K562 (cell line): Measurements from ENCODE around the gene CADM2. TPM values are rescaled to one million over a fixed set of nuclear protein-coding genes. Genes with fewer than 3 reads are reported as not detected.
A peak's percentile ranks its signal among the peaks of the same experiment; 100 is the strongest.

Experiments used
- ARID4B ChIP-seq: sonication (generic); formaldehyde crosslinking; IDR thresholded peaks from 2 replicates; pipeline ENCODE4 v1.8.0; 2022; ENCODE audit warnings: mild to moderate bottlenecking, missing genetic modification reagents
- CLOCK ChIP-seq: fragments of 250-450 bp; sonication (Bioruptor Pico); IDR thresholded peaks from 2 replicates; pipeline ENCODE4 v1.4.0; 2020; ENCODE audit warnings: mild to moderate bottlenecking, moderate library complexity, borderline replicate concordance
- FOXK2 ChIP-seq, 2 experiments: fragments of 450-650 bp; IDR thresholded peaks in 1 of 2; conservative IDR thresholded peaks in 1 of 2; 2 replicates each; pipeline ENCODE4 v1.6.1; 2016; ENCODE audit warnings: low read depth in 2 of 2, mild to moderate bottlenecking in 1 of 2
- PTRF ChIP-seq: fragments of 450-650 bp; IDR thresholded peaks from 2 replicates; pipeline ENCODE4 v1.6.1; 2016; ENCODE audit warnings: mild to moderate bottlenecking, missing genetic modification characterization, missing compliant biosample characterization
- RB1 ChIP-seq: fragments of 450-650 bp; IDR thresholded peaks from 2 replicates; pipeline ENCODE4 v1.6.1; 2017; ENCODE audit warnings: low read depth, mild to moderate bottlenecking
- SMC3 ChIP-seq: conservative IDR thresholded peaks from 2 replicates; pipeline ENCODE4 v1.6.1; 2011; ENCODE audit warnings: low read depth, low read length, improper control_type of control experiment; ENCODE audit not compliant: insufficient read depth
- ZNF140 ChIP-seq: fragments of 250-450 bp; sonication (Bioruptor Pico); IDR thresholded peaks from 2 replicates; pipeline ENCODE4 v1.8.0; 2021; ENCODE audit warnings: moderate library complexity, mild to moderate bottlenecking, inconsistent platforms
- ZNF551 ChIP-seq: fragments of 250-450 bp; sonication (Bioruptor Pico); IDR thresholded peaks from 2 replicates; pipeline ENCODE4 v1.5.0; 2021; ENCODE audit warnings: mild to moderate bottlenecking, moderate library complexity
- polyA plus RNA-seq, 8 experiments: library from polyadenylated mRNA; depleted of rRNA in 4 of 8; stranded (reverse) in 5 of 8; unstranded in 3 of 8; fragments of >200 nt; fragmentation: Nextera tagmentation in 2 of 8; fragmentation: Illumina TruSeq in 1 of 8; extraction: Ambion mirVana in 2 of 8; extraction: Trizol in 1 of 8; gene quantifications; 2 replicates each; pipeline versions ENCODE4 v1.2.1 to v1.2.3, GENCODE V29; 2011 to 2014; ENCODE audit warnings: inconsistent platforms in 1 of 8, missing spikeins in 1 of 8
- total RNA-seq, 7 experiments: library from RNA; depleted of rRNA in 6 of 7; stranded (reverse); fragments of >200 nt in 6 of 7; fragmentation: Illumina TruSeq in 2 of 7; extraction: Trizol in 2 of 7; gene quantifications; 2 replicates each; pipeline versions ENCODE4 v1.2.1 to v1.2.3, GENCODE V29; 2011 to 2021; ENCODE audit warnings: low replicate concordance in 1 of 7
- TF ChIP-seq, protein P1 (sequence below): fragments of 250-450 bp; sonication (Bioruptor Pico); IDR thresholded peaks from 2 replicates; pipeline ENCODE4 v1.5.0; 2021; ENCODE audit warnings: mild to moderate bottlenecking, borderline replicate concordance
- TF ChIP-seq, protein P2 (sequence below), 3 experiments: IDR thresholded peaks in 2 of 3; conservative IDR thresholded peaks in 1 of 3; 2 replicates each; pipeline ENCODE4 v1.5.1; 2011 to 2012; ENCODE audit warnings: low read length in 3 of 3, mild to moderate bottlenecking in 3 of 3, control low read depth in 2 of 3, improper control_type of control experiment in 1 of 3, inconsistent platforms in 1 of 3, low read depth in 1 of 3, mixed read lengths in 1 of 3, moderate library complexity in 1 of 3; ENCODE audit not compliant: insufficient read depth in 2 of 3
- TF ChIP-seq, protein P3 (sequence below): fragments of 250-450 bp; sonication (Bioruptor Pico); IDR thresholded peaks from 2 replicates; pipeline ENCODE4 v1.4.0; 2020; ENCODE audit warnings: mild to moderate bottlenecking, moderate library complexity

CADM2 gene
- total and polyA plus RNA-seq, 9 of the 15 experiments (the other 6 are each of a cell fraction or from before 2014, with no cell fraction given) = 0.11 to 3.2 (median 0.95) TPM

DNA sequence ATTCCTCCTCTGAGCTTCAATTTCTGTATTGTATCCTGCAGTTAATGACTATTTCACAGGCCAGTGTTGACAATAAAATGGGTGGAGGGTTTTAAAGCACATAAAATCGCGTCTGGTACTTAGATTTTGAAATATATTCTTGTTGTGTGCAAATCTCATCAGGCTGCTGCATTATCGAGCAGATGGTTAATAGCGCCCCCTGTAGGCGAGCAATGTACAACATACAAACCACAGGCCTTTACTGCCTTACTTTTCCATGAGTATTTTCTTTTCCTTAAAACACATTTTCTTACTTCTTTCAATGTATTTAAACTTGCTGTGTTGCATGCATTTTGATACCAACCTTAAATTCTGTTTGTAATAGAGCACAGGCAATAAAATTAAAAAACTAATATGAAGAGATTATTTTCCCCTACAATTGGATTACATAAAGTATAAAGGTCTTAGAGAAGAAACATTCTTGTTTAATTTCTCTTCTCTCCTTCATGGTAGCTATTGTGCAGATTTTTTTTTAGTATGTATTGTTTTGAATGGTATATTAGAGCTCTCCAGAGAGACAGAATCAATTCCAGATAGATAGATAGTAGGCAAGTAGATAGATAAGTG lies 608.4 kb downstream of the CADM2 start (continued):
- TF ChIP-seq ZNF140 (CRISPR knock-in tag) = no peak
- TF ChIP-seq SMC3 = peak; percentile 43; the same call in 1 of the 2 replicates
- TF ChIP-seq, protein P1, sequence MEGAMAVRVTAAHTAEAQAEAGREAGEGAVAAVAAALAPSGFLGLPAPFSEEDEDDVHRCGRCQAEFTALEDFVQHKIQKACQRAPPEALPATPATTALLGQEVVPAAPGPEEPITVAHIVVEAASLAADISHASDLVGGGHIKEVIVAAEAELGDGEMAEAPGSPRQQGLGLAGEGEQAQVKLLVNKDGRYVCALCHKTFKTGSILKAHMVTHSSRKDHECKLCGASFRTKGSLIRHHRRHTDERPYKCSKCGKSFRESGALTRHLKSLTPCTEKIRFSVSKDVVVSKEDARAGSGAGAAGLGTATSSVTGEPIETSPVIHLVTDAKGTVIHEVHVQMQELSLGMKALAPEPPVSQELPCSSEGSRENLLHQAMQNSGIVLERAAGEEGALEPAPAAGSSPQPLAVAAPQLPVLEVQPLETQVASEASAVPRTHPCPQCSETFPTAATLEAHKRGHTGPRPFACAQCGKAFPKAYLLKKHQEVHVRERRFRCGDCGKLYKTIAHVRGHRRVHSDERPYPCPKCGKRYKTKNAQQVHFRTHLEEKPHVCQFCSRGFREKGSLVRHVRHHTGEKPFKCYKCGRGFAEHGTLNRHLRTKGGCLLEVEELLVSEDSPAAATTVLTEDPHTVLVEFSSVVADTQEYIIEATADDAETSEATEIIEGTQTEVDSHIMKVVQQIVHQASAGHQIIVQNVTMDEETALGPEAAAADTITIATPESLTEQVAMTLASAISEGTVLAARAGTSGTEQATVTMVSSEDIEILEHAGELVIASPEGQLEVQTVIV (CRISPR knock-in tag) = no peak
- no peak for TF ChIP-seq FOXK2 (conservative IDR thresholded peaks at IDR 0.05 in 1 of 2, IDR thresholded peaks at IDR 0.05 in 1 of 2; ENCODE audit: low read depth in 2 of 2)
- TF ChIP-seq ZNF551 (CRISPR knock-in tag) = no peak
- TF ChIP-seq PTRF = no peak
- TF ChIP-seq, protein P2, sequence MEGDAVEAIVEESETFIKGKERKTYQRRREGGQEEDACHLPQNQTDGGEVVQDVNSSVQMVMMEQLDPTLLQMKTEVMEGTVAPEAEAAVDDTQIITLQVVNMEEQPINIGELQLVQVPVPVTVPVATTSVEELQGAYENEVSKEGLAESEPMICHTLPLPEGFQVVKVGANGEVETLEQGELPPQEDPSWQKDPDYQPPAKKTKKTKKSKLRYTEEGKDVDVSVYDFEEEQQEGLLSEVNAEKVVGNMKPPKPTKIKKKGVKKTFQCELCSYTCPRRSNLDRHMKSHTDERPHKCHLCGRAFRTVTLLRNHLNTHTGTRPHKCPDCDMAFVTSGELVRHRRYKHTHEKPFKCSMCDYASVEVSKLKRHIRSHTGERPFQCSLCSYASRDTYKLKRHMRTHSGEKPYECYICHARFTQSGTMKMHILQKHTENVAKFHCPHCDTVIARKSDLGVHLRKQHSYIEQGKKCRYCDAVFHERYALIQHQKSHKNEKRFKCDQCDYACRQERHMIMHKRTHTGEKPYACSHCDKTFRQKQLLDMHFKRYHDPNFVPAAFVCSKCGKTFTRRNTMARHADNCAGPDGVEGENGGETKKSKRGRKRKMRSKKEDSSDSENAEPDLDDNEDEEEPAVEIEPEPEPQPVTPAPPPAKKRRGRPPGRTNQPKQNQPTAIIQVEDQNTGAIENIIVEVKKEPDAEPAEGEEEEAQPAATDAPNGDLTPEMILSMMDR (IDR thresholded peaks at IDR 0.05 in 2 of 3, conservative IDR thresholded peaks at IDR 0.05 in 1 of 3; ENCODE audit: insufficient read depth in 2 of 3, low read depth in 1 of 3, low read length in 3 of 3) = peak; percentile 55 to 67 (median 62)
- no peak for TF ChIP-seq ARID4B (CRISPR knock-in tag)
- TF ChIP-seq, protein P3, sequence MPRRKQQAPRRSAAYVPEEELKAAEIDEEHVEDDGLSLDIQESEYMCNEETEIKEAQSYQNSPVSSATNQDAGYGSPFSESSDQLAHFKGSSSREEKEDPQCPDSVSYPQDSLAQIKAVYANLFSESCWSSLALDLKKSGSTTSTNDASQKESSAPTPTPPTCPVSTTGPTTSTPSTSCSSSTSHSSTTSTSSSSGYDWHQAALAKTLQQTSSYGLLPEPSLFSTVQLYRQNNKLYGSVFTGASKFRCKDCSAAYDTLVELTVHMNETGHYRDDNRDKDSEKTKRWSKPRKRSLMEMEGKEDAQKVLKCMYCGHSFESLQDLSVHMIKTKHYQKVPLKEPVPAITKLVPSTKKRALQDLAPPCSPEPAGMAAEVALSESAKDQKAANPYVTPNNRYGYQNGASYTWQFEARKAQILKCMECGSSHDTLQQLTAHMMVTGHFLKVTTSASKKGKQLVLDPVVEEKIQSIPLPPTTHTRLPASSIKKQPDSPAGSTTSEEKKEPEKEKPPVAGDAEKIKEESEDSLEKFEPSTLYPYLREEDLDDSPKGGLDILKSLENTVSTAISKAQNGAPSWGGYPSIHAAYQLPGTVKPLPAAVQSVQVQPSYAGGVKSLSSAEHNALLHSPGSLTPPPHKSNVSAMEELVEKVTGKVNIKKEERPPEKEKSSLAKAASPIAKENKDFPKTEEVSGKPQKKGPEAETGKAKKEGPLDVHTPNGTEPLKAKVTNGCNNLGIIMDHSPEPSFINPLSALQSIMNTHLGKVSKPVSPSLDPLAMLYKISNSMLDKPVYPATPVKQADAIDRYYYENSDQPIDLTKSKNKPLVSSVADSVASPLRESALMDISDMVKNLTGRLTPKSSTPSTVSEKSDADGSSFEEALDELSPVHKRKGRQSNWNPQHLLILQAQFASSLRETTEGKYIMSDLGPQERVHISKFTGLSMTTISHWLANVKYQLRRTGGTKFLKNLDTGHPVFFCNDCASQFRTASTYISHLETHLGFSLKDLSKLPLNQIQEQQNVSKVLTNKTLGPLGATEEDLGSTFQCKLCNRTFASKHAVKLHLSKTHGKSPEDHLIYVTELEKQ (CRISPR knock-in tag) = no peak
- no peak for TF ChIP-seq CLOCK (CRISPR knock-in tag)
- no peak for TF ChIP-seq RB1
